GM21576 (cell line): ENCODE measurements around the gene CA10.

Experiments used
- ATAC-seq: cut with Tn5 transposase; IDR thresholded peaks from one replicate; pipeline ENCODE4 v1.9.1; 2021; ENCODE audit warnings: mild to moderate bottlenecking, moderate library complexity; ENCODE audit not compliant: unreplicated experiment

Gene CA10

GRCh38 chr17:51778842-51779241 is 379.7 kb downstream of the CA10 start:
- no peak for ATAC-seq

GRCh38 chr17:51770027-51770759 is 388.3 kb downstream of the CA10 start:
- no peak for ATAC-seq

- no peak for ATAC-seq
Measured at GRCh38 chr17:51769231-51769630, 389.3 kb downstream of the CA10 start.

- ATAC-seq, result no peak
Measured at GRCh38 chr17:51768706-51769105, 389.8 kb downstream of the CA10 start.

GRCh38 chr17:51767287-51767686 is 391.2 kb downstream of the CA10 start:
- no peak for ATAC-seq

- no peak for ATAC-seq
Measured at GRCh38 chr17:51765282-51766135, 393.0 kb downstream of the CA10 start.

- ATAC-seq, result peak; percentile 89
Measured at GRCh38 chr17:51764387-51764971, 394.0 kb downstream of the CA10 start.

GRCh38 chr17:51763058-51763457 is 395.5 kb downstream of the CA10 start:
- no peak for ATAC-seq

- ATAC-seq, result no peak
Measured at GRCh38 chr17:51761105-51761504, 397.4 kb downstream of the CA10 start.

GRCh38 chr17:51759260-51759659 is 399.3 kb downstream of the CA10 start:
- no peak for ATAC-seq

- ATAC-seq, result no peak
Measured at GRCh38 chr17:51751072-51751471, 407.4 kb downstream of the CA10 start.

GRCh38 chr17:51748749-51749604 is 409.5 kb downstream of the CA10 start:
- ATAC-seq, result no peak

GRCh38 chr17:51746421-51746820 is 412.1 kb downstream of the CA10 start:
- no peak for ATAC-seq

GRCh38 chr17:51745993-51746392 is 412.5 kb downstream of the CA10 start:
- ATAC-seq, result no peak

- no peak for ATAC-seq
Measured at GRCh38 chr17:51743477-51743876, 415.0 kb downstream of the CA10 start.

- no peak for ATAC-seq
Measured at GRCh38 chr17:51742571-51742970, 415.9 kb downstream of the CA10 start.

GRCh38 chr17:51741458-51741857 is 417.1 kb downstream of the CA10 start:
- ATAC-seq, result no peak

GRCh38 chr17:51740531-51740930 is 418.0 kb downstream of the CA10 start:
- ATAC-seq, result no peak

- ATAC-seq, result no peak
Measured at GRCh38 chr17:51739245-51739886, 419.1 kb downstream of the CA10 start.

- no peak for ATAC-seq
Measured at GRCh38 chr17:51736356-51736755, 422.2 kb downstream of the CA10 start.
